ENCODE results near the gene SULT2B1.
"Not testable (repeated sequence)": the region's sequence is repeated elsewhere in the genome, so short reads cannot be mapped to it uniquely, and the experiment has no call there.

SULT2B1 gene

GRCh38 chr19:48558018-48558684 is 6.2 kb downstream of the SULT2B1 start:
- no peak for DNase-seq (ENCODE audit: low read depth)

GRCh38 chr19:48560095-48560530 is 8.1 kb downstream of the SULT2B1 start:
- no peak for DNase-seq (ENCODE audit: low read depth)

GRCh38 chr19:48561412-48561811 is 9.4 kb downstream of the SULT2B1 start:
- DNase-seq (ENCODE audit: low read depth): no peak

GRCh38 chr19:48565090-48565489 is 13.1 kb downstream of the SULT2B1 start:
- no peak for DNase-seq (ENCODE audit: low read depth)

- no peak for DNase-seq (ENCODE audit: low read depth)
Measured at GRCh38 chr19:48568345-48568886, 16.4 kb downstream of the SULT2B1 start.

GRCh38 chr19:48569814-48570213 is 17.8 kb downstream of the SULT2B1 start:
- no peak for DNase-seq (ENCODE audit: low read depth)

GRCh38 chr19:48571378-48572162 is 19.6 kb downstream of the SULT2B1 start:
- no peak for DNase-seq (ENCODE audit: low read depth)

- no peak for DNase-seq (ENCODE audit: low read depth)
Measured at GRCh38 chr19:48573163-48573505, 21.2 kb downstream of the SULT2B1 start.

GRCh38 chr19:48575931-48576622 is 24.1 kb downstream of the SULT2B1 start:
- no peak for DNase-seq (ENCODE audit: low read depth)

GRCh38 chr19:48577908-48578307 is 25.9 kb downstream of the SULT2B1 start:
- DNase-seq (ENCODE audit: low read depth): not testable (repeated sequence)

- DNase-seq (ENCODE audit: low read depth): no peak
Measured at GRCh38 chr19:48578891-48579290, 26.9 kb downstream of the SULT2B1 start.

- DNase-seq (ENCODE audit: low read depth): no peak
Measured at GRCh38 chr19:48582168-48582567, 30.2 kb downstream of the SULT2B1 start.

GRCh38 chr19:48587387-48587786 is 35.4 kb downstream of the SULT2B1 start:
- no peak for DNase-seq (ENCODE audit: low read depth)

- peak; percentile 78 for DNase-seq (ENCODE audit: low read depth)
Measured at GRCh38 chr19:48588670-48589401, 36.9 kb downstream of the SULT2B1 start.

- no peak for DNase-seq (ENCODE audit: low read depth)
Measured at GRCh38 chr19:48591021-48591420, 39.0 kb downstream of the SULT2B1 start.

GRCh38 chr19:48595171-48595570 is 43.2 kb downstream of the SULT2B1 start:
- no peak for DNase-seq (ENCODE audit: low read depth)

- no peak for DNase-seq (ENCODE audit: low read depth)
Measured at GRCh38 chr19:48595833-48596232, 43.9 kb downstream of the SULT2B1 start.

- DNase-seq (ENCODE audit: low read depth): no peak
Measured at GRCh38 chr19:48596237-48596636, 44.3 kb downstream of the SULT2B1 start.

- no peak for DNase-seq (ENCODE audit: low read depth)
Measured at GRCh38 chr19:48596679-48597465, 44.9 kb downstream of the SULT2B1 start.

GRCh38 chr19:48598996-48599700 is 47.2 kb downstream of the SULT2B1 start:
- no peak for DNase-seq (ENCODE audit: low read depth)

All from stimulated activated CD8-positive, alpha-beta memory T cell treated with anti-CD3 and anti-CD28 coated beads, Interleukin-12 subunit alpha, Interleukin-12 subunit beta, amount 100 ng/mL, for 1 hour (primary cell).